Measurements from ENCODE around the gene SLC4A4. TPM values are rescaled to one million over a fixed set of nuclear protein-coding genes. Genes with fewer than 3 reads are reported as not detected.
A peak's percentile ranks its signal among the peaks of the same experiment; 100 is the strongest.

SLC4A4 gene
- total and polyA plus RNA-seq, 12 donors, result 0.24 to 1.5 (median 0.59) TPM

GRCh38 chr4:71456841-71457240, 118.0 kb downstream of the SLC4A4 start:
- 16 to 46% (median 23%) methylated on average over 1 of the region's 1 CpG for WGBS, 4 donors
- Histone ChIP-seq H3K27ac (no peak overlapping the region), H3K4me3 (no peak overlapping the region), H3K4me1 (replicated peaks in 1 of 2) (peaks cover 0 to 10% of the 10 kb centered on the region in 2 donors), H3K9me3 (replicated peaks in 1 of 3) (no peaks in the 10 kb centered on the region), H3K36me3 (replicated peaks in 1 of 2) (no peaks in the 10 kb centered on the region), H3K27me3 (no peaks in the 10 kb centered on the region)
- peak; percentile 28 to 61 (median 53) for DNase-seq
- no peak for TF ChIP-seq CTCF (IDR thresholded peaks at IDR 0.05)
- intact Hi-C loops (cut with DNase I), result no loop called here

GRCh38 chr4:71460371-71460770, 121.6 kb downstream of the SLC4A4 start:
- no peaks in the 10 kb centered on the region for H3K9me3 ChIP-seq (replicated peaks in 1 of 3)
- no peak overlapping the region for H3K4me3 ChIP-seq
- TF ChIP-seq CTCF (IDR thresholded peaks at IDR 0.05) (no peak), POLR2A (IDR thresholded peaks at IDR 0.05) (no peak)
- intact Hi-C loops (cut with DNase I), result no loop called here
- DNase-seq, result no peak
- 58 to 71% (median 64%) methylated on average over 4 of the region's 4 CpGs for WGBS, 4 donors
- no peak overlapping the region for H3K27ac ChIP-seq
- no peaks in the 10 kb centered on the region for H3K27me3 ChIP-seq
- H3K4me1 ChIP-seq (replicated peaks in 1 of 2), result peaks cover 0 to 10% of the 10 kb centered on the region in 2 donors
- no peaks in the 10 kb centered on the region for H3K36me3 ChIP-seq (replicated peaks in 1 of 2)

- TF ChIP-seq POLR2A (IDR thresholded peaks at IDR 0.05), result no peak
- TF ChIP-seq CTCF (IDR thresholded peaks at IDR 0.05), result no peak
- Histone ChIP-seq H3K27me3 (no peaks in the 10 kb centered on the region), H3K27ac (no peak overlapping the region), H3K4me3 (no peak overlapping the region), H3K36me3 (replicated peaks in 1 of 2) (no peaks in the 10 kb centered on the region), H3K9me3 (replicated peaks in 1 of 3) (no peaks in the 10 kb centered on the region), H3K4me1 (replicated peaks in 1 of 2) (peaks cover 0 to 9% of the 10 kb centered on the region in 2 donors)
- intact Hi-C loops (cut with DNase I), result no loop called here
- no peak for DNase-seq
- WGBS, 4 donors, result 85 to 91% (median 89%) methylated on average over 4 of the region's 4 CpGs
Observed at GRCh38 chr4:71461422-71461821, 122.6 kb downstream of the SLC4A4 start.

- Histone ChIP-seq H3K36me3 (replicated peaks in 1 of 2) (no peaks in the 10 kb centered on the region), H3K9me3 (replicated peaks in 1 of 3) (peaks cover 0 to 5% (median 0%) of the 10 kb centered on the region in 3 donors), H3K4me3 (no peak overlapping the region), H3K27me3 (no peaks in the 10 kb centered on the region), H3K27ac (no peak overlapping the region), H3K4me1 (replicated peaks in 1 of 2) (no peaks in the 10 kb centered on the region)
- DNase-seq, result no peak
- TF ChIP-seq POLR2A (IDR thresholded peaks at IDR 0.05), result no peak
- no peak for TF ChIP-seq CTCF (IDR thresholded peaks at IDR 0.05)
- 74 to 92% (median 79%) methylated on average over 3 of the region's 3 CpGs for WGBS, 4 donors
- intact Hi-C loops (cut with DNase I), result no loop called here
Observed at GRCh38 chr4:71466775-71467174, 128.0 kb downstream of the SLC4A4 start.
